ENCODE results near the gene SERTAD2.

SERTAD2 gene

GRCh38 chr2:64653109-64654062 lies at the start of gene SERTAD2:
SERTAD2 (minus strand) TSS chr2:64653913; CDS start chr2:64636871, 17,042 bp downstream.
- DNase-seq: peak; percentile 84

- DNase-seq: no peak
Measured at GRCh38 chr2:64700133-64700809, 46.6 kb upstream of the SERTAD2 start.

- no peak for DNase-seq
Measured at GRCh38 chr2:64699712-64700111, 46.0 kb upstream of the SERTAD2 start.

- no peak for DNase-seq
Measured at GRCh38 chr2:64698668-64699444, 45.1 kb upstream of the SERTAD2 start.

- no peak for DNase-seq
Measured at GRCh38 chr2:64698177-64698643, 44.5 kb upstream of the SERTAD2 start.

- no peak for DNase-seq
Measured at GRCh38 chr2:64697297-64698176, 43.8 kb upstream of the SERTAD2 start.

- no peak for DNase-seq
Measured at GRCh38 chr2:64696636-64697035, 42.9 kb upstream of the SERTAD2 start.

- no peak for DNase-seq
Measured at GRCh38 chr2:64695721-64696261, 42.1 kb upstream of the SERTAD2 start.

GRCh38 chr2:64692401-64692800 lies 38.7 kb upstream of the SERTAD2 start:
- no peak for DNase-seq

GRCh38 chr2:64688909-64689308 lies 35.2 kb upstream of the SERTAD2 start:
- DNase-seq: no peak

GRCh38 chr2:64686283-64686956 lies 32.7 kb upstream of the SERTAD2 start:
- DNase-seq: no peak

GRCh38 chr2:64685430-64685829 lies 31.7 kb upstream of the SERTAD2 start:
- no peak for DNase-seq

GRCh38 chr2:64683771-64684510 lies 30.2 kb upstream of the SERTAD2 start:
- no peak for DNase-seq

- no peak for DNase-seq
Measured at GRCh38 chr2:64681479-64681967, 27.8 kb upstream of the SERTAD2 start.

GRCh38 chr2:64679673-64680425 lies 26.1 kb upstream of the SERTAD2 start:
- no peak for DNase-seq

GRCh38 chr2:64678771-64679590 lies 25.3 kb upstream of the SERTAD2 start:
- no peak for DNase-seq

- DNase-seq: no peak
Measured at GRCh38 chr2:64677530-64677929, 23.8 kb upstream of the SERTAD2 start.

GRCh38 chr2:64675860-64676259 lies 22.1 kb upstream of the SERTAD2 start:
- no peak for DNase-seq

- DNase-seq: no peak
Measured at GRCh38 chr2:64672708-64673107, 19.0 kb upstream of the SERTAD2 start.

All from activated CD4-positive, alpha-beta T cell treated with anti-CD3 and anti-CD28 coated beads, Interleukin-2, amount 50 U/mL, for 1 hour (primary cell).